Heart right ventricle (tissue), 16 donors: ENCODE data around the gene ANKUB1. TPM values are rescaled to one million over a fixed set of nuclear protein-coding genes. Genes with fewer than 3 reads are reported as not detected.
"Not testable (repeated sequence)": the region's sequence is repeated elsewhere in the genome, so short reads cannot be mapped to it uniquely, and the experiment has no call there.

Experiments
- ATAC-seq, 8 donors: fragments of 200-7000 bp; cut with Tn5 transposase; one replicate each; pipeline ENCODE4 v1.9.1; 2020; ENCODE audit warnings: mild to moderate bottlenecking in 8 of 8, moderate library complexity in 8 of 8, moderate number of reproducible peaks in 1 of 8
- DNase-seq, 2 donors: peaks; one replicate each; pipeline ENCODE4 v3.0.0-alpha.2; 2020
- H3K27ac ChIP-seq, 10 donors: fragments of 200-600 bp; sonication (generic) in 2 of 10; one replicate each; pipeline versions ENCODE4 v1.5.0 to v1.8.0; 2020 to 2022; ENCODE audit warnings: mild to moderate bottlenecking in 3 of 10
- H3K27me3 ChIP-seq, 7 donors: fragments of 200-600 bp; one replicate each; pipeline ENCODE4 v1.8.0; 2021 to 2022; ENCODE audit warnings: mild to moderate bottlenecking in 2 of 7
- H3K36me3 ChIP-seq, 9 donors: fragments of 200-600 bp; sonication (generic) in 1 of 9; one replicate each; pipeline versions ENCODE4 v1.5.0 to v1.8.0; 2020 to 2022; ENCODE audit warnings: mild to moderate bottlenecking in 2 of 9
- H3K4me1 ChIP-seq, 9 donors: fragments of 200-600 bp; sonication (generic) in 1 of 9; one replicate each; pipeline versions ENCODE4 v1.5.0 to v1.8.0; 2020 to 2022; ENCODE audit warnings: mild to moderate bottlenecking in 4 of 9
- H3K4me3 ChIP-seq, 10 donors: fragments of 200-600 bp; sonication (generic) in 2 of 10; one replicate each; pipeline versions ENCODE4 v1.5.0 to v1.8.0; 2020 to 2022; ENCODE audit warnings: mild to moderate bottlenecking in 7 of 10, moderate library complexity in 2 of 10
- H3K9me3 ChIP-seq, 11 donors: fragments of 200-600 bp in 10 of 11; sonication (generic) in 2 of 11; one replicate each; pipeline versions ENCODE4 v1.5.0 to v1.8.0; 2013 to 2022; ENCODE audit warnings: mild to moderate bottlenecking in 2 of 11, control low read depth in 1 of 11, moderate library complexity in 1 of 11
- CTCF ChIP-seq, 9 donors: fragments of 200-600 bp; sonication (generic) in 2 of 9; IDR thresholded peaks; one replicate each; pipeline versions ENCODE4 v1.5.0 to v1.8.0; 2021 to 2022; ENCODE audit warnings: antibody characterized with exemption in 9 of 9, mild to moderate bottlenecking in 5 of 9, moderate library complexity in 1 of 9
- WGBS, 2 donors: extraction: QIAGEN DNeasy Blood & Tissue Kit; methylation state at CpG; one replicate each; pipeline ENCODE4 v1.1.7; 2013; ENCODE audit warnings: inconsistent platforms in 1 of 2; 5-methylcytosine and 5-hydroxymethylcytosine counted together
- intact Hi-C, 10 donors: fragments of 100-400 bp; cut with DNase I; formaldehyde crosslinking; loops; one replicate each; pipeline versions ENCODE4 v1.11.1 to v1.14.2; 2022
- polyA plus RNA-seq, 2 donors: library from polyadenylated mRNA; stranded (reverse); fragments of 200-250 nt; gene quantifications; one replicate each; pipeline ENCODE4 v1.2.3, GENCODE V29; 2013
- total RNA-seq, 10 donors: library from RNA; stranded (reverse); fragmentation: NEBNext Ultra II Directional in 3 of 10; extraction: Animal tissue kit (Norgen Biotek cat#: 25700) in 3 of 10; gene quantifications; one replicate each; pipeline versions ENCODE4 v1.2.1 to v1.2.4, GENCODE V29; 2021 to 2023
- donor health status: Arrhythmogenic right ventricular cardiomyopathy.
- donor health status: ischemic (EF 13 %, LVEDD 7.1; RV severe dilation, severe dysfunction).
- donor health status: healthy with polysubstance abuse.
- donor health status: DM: no; HTN: yes; CAD: no.
- donor health status: DM: no; HTN: no; CAD: no.
- donor health status: ischemic (EF 25% LVEDD 6.9; RV normal size, moderate dysfunction).
- donor health status: ischemic (EF 25% LVEDD 5.7; RV mildly dilated, moderate dysfunction).
- donor health status: healthy.
- donor health status: DM: yes; HTN: yes; CAD: no.
- donor health status: Ischemic cardiomyopathy.
- donor health status: ischemic (EF 35%, LVEDD 5.7; RV mildly dilated, moderate dysfunction).
- donor health status: nonischemic (EF 11% LVEDD 7.7; RV severe dilation, severe dysfunction).
- donor health status: DM: yes; HTN: yes; CAD: no.
- donor health status: PGD.
- donor health status: ischemic (EF 29% LVEDD 5.4; RV normal size, mild dysfunction).
- donor health status: nonischemic (EF 23%, LVEDD 6.1; RV moderate dilation, normal function).

The ANKUB1 gene
- total and polyA plus RNA-seq, 12 donors: not detected

DNA sequence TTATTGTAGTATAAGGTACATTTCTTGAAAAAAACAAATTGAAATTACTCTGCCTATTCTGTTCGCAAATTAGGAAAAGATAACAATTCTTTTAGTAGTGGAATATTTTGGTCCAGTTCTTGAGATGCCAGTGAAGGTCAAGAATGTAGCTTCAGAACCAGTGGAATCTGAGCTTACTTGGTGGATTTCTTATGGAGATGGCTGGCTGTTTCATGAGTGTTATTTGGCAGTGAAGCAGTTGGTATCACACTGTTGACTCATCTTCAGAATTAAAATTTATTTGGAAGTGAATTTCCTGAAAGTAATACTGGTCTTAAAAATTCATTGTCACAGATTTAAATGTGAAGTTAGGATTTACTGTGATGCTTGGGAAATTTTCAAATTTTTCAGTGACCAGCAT, 39.7 kb upstream of the ANKUB1 start:
- no peak for TF ChIP-seq CTCF (IDR thresholded peaks at IDR 0.05)
- Histone ChIP-seq H3K36me3 (no peaks in the 10 kb centered on the region), H3K27ac (no peak overlapping the region), H3K27me3 (no peaks in the 10 kb centered on the region), H3K4me3 (no peak overlapping the region), H3K9me3 (peaks cover 0 to 72% (median 29%) of the 10 kb centered on the region in 11 donors), H3K4me1 (peaks cover 0 to 17% (median 8%) of the 10 kb centered on the region in 9 donors)
- intact Hi-C loops: no loop called here
- 85 to 94% methylated on average over 1 of the region's 1 CpG for WGBS, 2 donors
- DNase-seq: no peak
- ATAC-seq: no peak

GRCh38 chr3:149831321-149831720, 39.0 kb upstream of the ANKUB1 start:
- H3K9me3 ChIP-seq: peaks cover 0 to 64% (median 29%) of the 10 kb centered on the region in 11 donors
- H3K27ac ChIP-seq: no peak overlapping the region
- WGBS, 2 donors: 96 to 99% methylated on average over 4 of the region's 4 CpGs
- H3K36me3 ChIP-seq: no peaks in the 10 kb centered on the region
- intact Hi-C loops: no loop called here
- ATAC-seq (no peak), DNase-seq (no peak)
- no peak for TF ChIP-seq CTCF (IDR thresholded peaks at IDR 0.05)
- H3K27me3 ChIP-seq: no peaks in the 10 kb centered on the region
- H3K4me3 ChIP-seq: no peak overlapping the region
- H3K4me1 ChIP-seq: peaks cover 0 to 23% (median 13%) of the 10 kb centered on the region in 9 donors

- Histone ChIP-seq H3K36me3 (no peaks in the 10 kb centered on the region), H3K9me3 (peaks cover 0 to 60% (median 29%) of the 10 kb centered on the region in 11 donors), H3K27me3 (no peaks in the 10 kb centered on the region), H3K4me1 (peaks cover 0 to 27% (median 15%) of the 10 kb centered on the region in 9 donors), H3K4me3 (no peak overlapping the region), H3K27ac (no peak overlapping the region)
- no peak for TF ChIP-seq CTCF (IDR thresholded peaks at IDR 0.05)
- intact Hi-C loops: no loop called here
- WGBS, 2 donors: 94 to 97% methylated on average over 2 of the region's 2 CpGs
- DNase-seq: no peak
- no peak for ATAC-seq
Observed at GRCh38 chr3:149830902-149831301, 38.5 kb upstream of the ANKUB1 start.

DNA sequence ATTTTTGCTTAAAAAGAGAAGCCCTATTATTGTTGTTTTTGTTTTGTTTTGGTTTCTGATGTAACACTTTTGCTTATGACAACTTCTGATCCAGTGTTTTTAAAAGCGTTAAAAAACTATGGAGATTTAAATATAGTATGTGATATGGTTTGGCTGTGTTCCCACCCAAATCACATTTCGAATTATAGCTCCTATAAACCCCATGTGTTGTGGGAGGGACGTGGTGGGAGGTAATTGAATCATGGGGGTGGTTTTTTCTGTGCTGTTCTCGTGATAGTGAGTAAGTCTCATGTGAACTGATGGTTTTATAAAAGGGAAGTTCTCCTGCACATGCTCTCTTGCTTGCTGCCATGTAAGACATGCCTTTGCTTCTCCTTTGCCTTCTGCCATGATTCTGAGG, 37.3 kb upstream of the ANKUB1 start:
- H3K27ac ChIP-seq, DNase-seq, H3K27me3 ChIP-seq, H3K36me3 ChIP-seq, ATAC-seq, intact Hi-C loops, H3K4me3 ChIP-seq: not testable (repeated sequence)
- WGBS, 2 donors: 94% methylated on average over 4 of the region's 4 CpGs
- Histone ChIP-seq H3K4me1 (peaks cover 0 to 34% (median 15%) of the 10 kb centered on the region in 9 donors), H3K9me3 (peaks cover 0 to 50% (median 29%) of the 10 kb centered on the region in 11 donors)

DNA sequence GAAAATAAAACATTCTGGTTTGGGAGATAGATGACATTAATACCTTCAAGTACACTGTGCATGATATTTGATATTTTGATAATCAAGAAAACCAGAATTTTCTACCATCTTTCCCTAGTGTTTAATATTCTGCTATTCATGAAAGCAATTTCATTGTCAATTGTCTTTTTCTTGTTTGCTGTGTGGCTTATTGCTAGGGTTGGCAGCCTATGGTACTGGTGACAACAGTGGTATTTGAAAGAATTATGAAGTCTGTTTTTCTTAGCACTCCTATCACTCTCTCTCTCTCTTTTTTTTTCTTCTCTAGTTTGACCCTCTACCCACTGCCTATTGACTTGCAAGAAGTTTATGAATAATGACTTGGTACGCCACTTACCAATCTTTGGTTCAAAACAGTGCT, 36.0 kb upstream of the ANKUB1 start:
- intact Hi-C loops: no loop called here
- DNase-seq: no peak
- WGBS, 2 donors: 93% methylated on average over 1 of the region's 1 CpG
- Histone ChIP-seq H3K27me3 (no peaks in the 10 kb centered on the region), H3K27ac (no peak overlapping the region), H3K9me3 (peaks cover 0 to 38% (median 21%) of the 10 kb centered on the region in 11 donors), H3K36me3 (no peaks in the 10 kb centered on the region), H3K4me3 (no peak overlapping the region), H3K4me1 (peaks cover 0 to 35% (median 15%) of the 10 kb centered on the region in 9 donors)
- no peak for ATAC-seq
- no peak for TF ChIP-seq CTCF (IDR thresholded peaks at IDR 0.05)
